ENCODE measurements around the gene C2orf72. TPM values are rescaled to one million over a fixed set of nuclear protein-coding genes. Genes with fewer than 3 reads are reported as not detected.

C2orf72 gene
- total and polyA plus RNA-seq, 2 experiments from 2014 or later = 86.9 to 112 TPM

GRCh38 chr2:231030725-231031124 is 6.6 kb upstream of the C2orf72 start:
- 86% methylated on average over 3 of the region's 3 CpGs for WGBS (ENCODE audit: low lambda C conversion rate, missing lambda C conversion rate)
- peaks cover 11% of the 10 kb centered on the region for H3K4me1 ChIP-seq (ENCODE audit: insufficient read depth)
- no peaks in the 10 kb centered on the region for H3K79me2 ChIP-seq
- no peaks in the 10 kb centered on the region for H3K9me2 ChIP-seq (replicated peaks; ENCODE audit: insufficient read depth)
- DNase-seq (ENCODE audit: low spot score) = no peak
- no peak overlapping the region for H2AFZ ChIP-seq
- no peak overlapping the region for H3K4me2 ChIP-seq
- no peaks in the 10 kb centered on the region for H3K36me3 ChIP-seq (replicated peaks; ENCODE audit: insufficient read depth, low read depth)
- no peak overlapping the region for H3K27ac ChIP-seq
- H3K27me3 ChIP-seq = no peaks in the 10 kb centered on the region
- TF ChIP-seq EZH2phosphoT487 (IDR thresholded peaks at IDR 0.05; ENCODE audit: low read depth, severe bottlenecking, unreplicated experiment) (no peak), CTCF (IDR thresholded peaks at IDR 0.05; ENCODE audit: poor library complexity) (no peak), EZH2 (IDR thresholded peaks at IDR 0.05; ENCODE audit: borderline replicate concordance) (no peak)
- H3K4me3 ChIP-seq = no peak overlapping the region
- no peaks in the 10 kb centered on the region for H4K20me1 ChIP-seq (ENCODE audit: insufficient read depth, poor library complexity, severe bottlenecking)
- no peaks in the 10 kb centered on the region for H3K9me3 ChIP-seq (ENCODE audit: low read depth)

DNA sequence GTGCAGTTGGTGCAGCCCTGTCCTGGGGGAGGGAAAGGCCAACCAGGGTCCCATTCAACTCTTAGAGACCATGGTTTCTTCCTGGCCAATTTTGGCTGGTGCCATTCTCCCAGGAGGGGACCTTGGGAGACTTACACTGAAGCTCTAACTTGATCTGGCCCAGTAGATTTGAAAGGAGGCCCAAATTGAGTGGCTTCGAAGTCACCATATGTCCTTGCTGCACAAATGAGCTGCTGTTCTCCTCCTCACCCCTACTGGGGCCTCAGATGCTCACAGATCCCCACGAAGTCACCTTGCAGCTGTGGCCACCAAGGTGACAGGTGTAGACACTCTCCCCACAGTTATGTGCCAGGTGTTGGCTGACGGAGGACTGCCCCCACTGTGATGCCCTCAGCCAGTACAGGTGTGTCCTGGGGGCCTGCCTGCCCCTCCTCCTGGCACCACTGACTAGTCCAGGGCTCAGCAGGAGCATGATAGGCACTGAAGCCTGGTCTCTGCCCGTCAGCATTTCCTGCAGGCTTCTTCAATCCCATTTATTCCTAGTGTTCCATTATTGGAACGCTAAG is 4.7 kb upstream of the C2orf72 start:
- TF ChIP-seq CTCF (IDR thresholded peaks at IDR 0.05; ENCODE audit: poor library complexity) = no peak
- no peak for TF ChIP-seq EZH2 (IDR thresholded peaks at IDR 0.05; ENCODE audit: borderline replicate concordance)
- no peak for TF ChIP-seq EZH2phosphoT487 (IDR thresholded peaks at IDR 0.05; ENCODE audit: low read depth, severe bottlenecking, unreplicated experiment)
- Histone ChIP-seq H2AFZ (no peak overlapping the region), H3K4me2 (no peak overlapping the region), H4K20me1 (ENCODE audit: insufficient read depth, poor library complexity, severe bottlenecking) (no peaks in the 10 kb centered on the region), H3K4me1 (ENCODE audit: insufficient read depth) (peaks cover 23% of the 10 kb centered on the region), H3K4me3 (no peak overlapping the region), H3K27ac (peak overlapping the region; percentile 94), H3K36me3 (replicated peaks; ENCODE audit: insufficient read depth, low read depth) (no peaks in the 10 kb centered on the region), H3K9me2 (replicated peaks; ENCODE audit: insufficient read depth) (no peaks in the 10 kb centered on the region), H3K79me2 (peaks cover 7% of the 10 kb centered on the region), H3K9me3 (ENCODE audit: low read depth) (no peaks in the 10 kb centered on the region), H3K27me3 (no peaks in the 10 kb centered on the region)
- 88% methylated on average over 5 of the region's 5 CpGs for WGBS (ENCODE audit: low lambda C conversion rate, missing lambda C conversion rate)
- DNase-seq (ENCODE audit: low spot score) = no peak

DNA sequence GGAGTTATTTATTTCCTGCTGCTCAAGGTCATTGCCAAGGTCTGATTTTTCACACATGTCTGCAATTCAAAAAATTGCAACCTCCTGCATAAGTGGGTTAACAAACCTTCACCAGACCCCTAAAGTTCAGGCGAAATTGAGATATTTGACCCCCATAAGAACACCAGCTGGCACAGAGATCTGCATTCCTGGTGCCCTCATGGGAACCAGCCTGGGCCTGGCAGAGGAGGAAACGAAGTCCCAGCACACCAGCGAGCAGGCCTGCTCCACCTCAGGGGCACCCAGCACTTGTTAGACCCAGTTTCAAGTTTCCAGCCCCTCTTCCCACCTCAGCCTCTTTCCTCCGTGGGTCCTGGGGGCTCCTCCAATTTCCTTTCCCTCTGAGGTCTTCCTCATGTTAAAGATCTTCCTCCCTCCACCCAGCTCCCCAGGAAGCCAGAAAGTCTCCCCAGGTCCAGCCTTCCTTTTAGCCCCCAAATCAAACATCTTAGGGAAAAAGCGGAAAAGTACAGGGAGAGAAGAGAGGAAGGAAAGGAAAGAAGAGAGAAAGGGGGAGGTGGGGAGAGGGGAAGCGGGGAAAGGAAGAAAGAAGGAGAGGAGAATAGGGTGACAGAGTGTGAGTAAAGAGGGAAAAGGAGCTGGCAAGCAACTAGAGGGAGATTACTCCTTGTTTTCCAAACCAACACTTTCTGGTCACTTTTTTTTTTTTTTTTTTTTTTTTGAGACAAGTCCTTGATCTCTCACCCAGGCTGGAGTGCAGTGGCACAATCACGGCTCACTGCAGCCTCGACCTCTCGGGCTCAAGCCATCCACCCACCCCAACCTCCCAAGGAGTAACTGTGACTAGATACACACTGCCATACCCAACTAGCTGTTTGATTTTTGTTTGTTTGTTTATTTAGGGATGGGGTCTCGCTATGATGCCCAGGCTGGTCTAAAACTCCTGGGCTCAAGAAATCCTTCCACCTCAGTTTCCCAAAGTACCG is 3.9 kb upstream of the C2orf72 start:
- no peaks in the 10 kb centered on the region for H4K20me1 ChIP-seq (ENCODE audit: insufficient read depth, poor library complexity, severe bottlenecking)
- no peaks in the 10 kb centered on the region for H3K36me3 ChIP-seq (replicated peaks; ENCODE audit: insufficient read depth, low read depth)
- peak overlapping the region; percentile 61 for H3K4me2 ChIP-seq
- no peaks in the 10 kb centered on the region for H3K9me2 ChIP-seq (replicated peaks; ENCODE audit: insufficient read depth)
- no peaks in the 10 kb centered on the region for H3K9me3 ChIP-seq (ENCODE audit: low read depth)
- H2AFZ ChIP-seq = peak overlapping the region; percentile 45
- WGBS (ENCODE audit: low lambda C conversion rate, missing lambda C conversion rate) = 61% methylated on average over 10 of the region's 11 CpGs
- H3K79me2 ChIP-seq = peaks cover 12% of the 10 kb centered on the region
- H3K4me1 ChIP-seq (ENCODE audit: insufficient read depth) = peaks cover 23% of the 10 kb centered on the region
- TF ChIP-seq EZH2phosphoT487 (IDR thresholded peaks at IDR 0.05; ENCODE audit: low read depth, severe bottlenecking, unreplicated experiment) = no peak
- TF ChIP-seq EZH2 (IDR thresholded peaks at IDR 0.05; ENCODE audit: borderline replicate concordance) = no peak
- no peak for TF ChIP-seq CTCF (IDR thresholded peaks at IDR 0.05; ENCODE audit: poor library complexity)
- no peak for DNase-seq (ENCODE audit: low spot score)
- H3K27ac ChIP-seq = peak overlapping the region; percentile 94
- no peak overlapping the region for H3K4me3 ChIP-seq
- peaks cover 3% of the 10 kb centered on the region for H3K27me3 ChIP-seq
